H7 (cell line): ENCODE results near the gene UQCC2. TPM values are rescaled to one million over a fixed set of nuclear protein-coding genes. Genes with fewer than 3 reads are reported as not detected.

Experiments
- DNase-seq: peaks from one replicate; pipeline ENCODE4 v3.0.0; 2012
- H3K27me3 ChIP-seq: 2 replicates; pipeline ENCODE4 v1.6.0; 2011; ENCODE audit warnings: mild to moderate bottlenecking, low read length; ENCODE audit not compliant: control insufficient read depth, insufficient read depth
- H3K36me3 ChIP-seq: replicated peaks from 2 replicates; pipeline ENCODE4 v1.5.1; 2011; ENCODE audit warnings: low read length; ENCODE audit not compliant: control insufficient read depth, insufficient read depth
- H3K4me3 ChIP-seq: 2 replicates; pipeline ENCODE4 v1.5.1; 2011; ENCODE audit warnings: low read depth, mild to moderate bottlenecking, control low read depth, low read length, moderate library complexity; ENCODE audit not compliant: insufficient read depth
- total RNA-seq: library from RNA; depleted of rRNA; stranded (reverse); fragments of >200 nt; shearing (Covaris generic); gene quantifications from 2 replicates; pipeline ENCODE4 v1.2.3, GENCODE V29; 2014

The UQCC2 gene
- total RNA-seq, 1 experiment from 2014 or later, result 67.1 TPM

DNA sequence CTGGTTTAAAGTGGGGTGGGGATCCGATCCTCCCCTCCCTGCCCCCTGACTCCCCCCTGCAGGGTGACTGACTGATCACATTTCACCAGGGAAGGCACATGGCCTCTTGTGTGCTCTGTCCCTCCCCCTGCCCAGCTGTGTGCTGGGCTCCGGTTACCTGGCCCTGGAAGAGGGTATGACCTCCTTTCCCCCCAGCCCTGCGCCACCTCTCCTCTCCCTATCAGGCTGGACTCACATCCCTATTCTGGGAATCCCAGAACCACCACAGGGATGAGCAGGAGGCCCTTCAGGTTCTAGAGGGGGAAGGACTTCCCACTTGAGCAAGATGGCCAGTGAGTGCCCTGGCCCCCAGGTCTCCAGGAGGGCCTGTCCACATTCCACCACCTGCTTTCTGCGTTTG lies 37.3 kb upstream of the UQCC2 start:
- Histone ChIP-seq H3K27me3 (no peaks in the 10 kb centered on the region; the same call in 1 of the 2 replicates), H3K36me3 (no peaks in the 10 kb centered on the region), H3K4me3 (no peak overlapping the region)
- DNase-seq, result peak; percentile 68

- no peak for DNase-seq
- no peaks in the 10 kb centered on the region for H3K36me3 ChIP-seq
- H3K4me3 ChIP-seq, result no peak overlapping the region
- H3K27me3 ChIP-seq, result no peaks in the 10 kb centered on the region; the same call in 1 of the 2 replicates
Observed at GRCh38 chr6:33747823-33748222, 36.3 kb upstream of the UQCC2 start.

- no peaks in the 10 kb centered on the region; the same call in 1 of the 2 replicates for H3K27me3 ChIP-seq
- H3K36me3 ChIP-seq, result no peaks in the 10 kb centered on the region
- H3K4me3 ChIP-seq, result no peak within 1 kb of the TSS
- DNase-seq, result peak; percentile 70
Observed at GRCh38 chr6:33746651-33747100, 35.2 kb upstream of the UQCC2 start, which contains the start of gene IP6K3. Gene IP6K3 (minus strand): TSS chr6:33746905. CDS start chr6:33735476, 11,429 bp downstream.

GRCh38 chr6:33746036-33746600 lies 34.6 kb upstream of the UQCC2 start:
- DNase-seq, result peak; percentile 87
- Histone ChIP-seq H3K27me3 (no peaks in the 10 kb centered on the region; the same call in 1 of the 2 replicates), H3K36me3 (no peaks in the 10 kb centered on the region), H3K4me3 (no peak overlapping the region)

DNA sequence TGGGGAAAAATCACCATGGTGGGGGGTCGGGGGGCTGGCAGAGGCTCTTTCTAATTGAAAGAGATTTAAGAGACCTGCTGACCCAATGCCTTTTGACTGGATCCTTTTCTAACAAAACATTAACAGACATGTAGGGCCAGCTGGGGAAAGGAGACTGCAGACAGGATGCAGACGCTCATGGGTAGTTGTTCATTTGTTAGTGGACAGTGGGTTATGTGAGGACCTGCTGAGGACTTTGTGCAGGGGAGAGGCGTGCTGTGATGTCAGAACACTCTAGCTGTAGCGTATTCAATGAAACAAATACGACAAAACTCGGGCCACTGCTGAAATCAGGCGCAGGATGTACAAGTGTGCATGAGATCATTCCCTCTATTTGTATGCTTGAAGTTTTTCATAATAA lies 34.0 kb upstream of the UQCC2 start:
- Histone ChIP-seq H3K27me3 (no peaks in the 10 kb centered on the region; the same call in 1 of the 2 replicates), H3K4me3 (no peak overlapping the region), H3K36me3 (no peaks in the 10 kb centered on the region)
- DNase-seq, result no peak

DNA sequence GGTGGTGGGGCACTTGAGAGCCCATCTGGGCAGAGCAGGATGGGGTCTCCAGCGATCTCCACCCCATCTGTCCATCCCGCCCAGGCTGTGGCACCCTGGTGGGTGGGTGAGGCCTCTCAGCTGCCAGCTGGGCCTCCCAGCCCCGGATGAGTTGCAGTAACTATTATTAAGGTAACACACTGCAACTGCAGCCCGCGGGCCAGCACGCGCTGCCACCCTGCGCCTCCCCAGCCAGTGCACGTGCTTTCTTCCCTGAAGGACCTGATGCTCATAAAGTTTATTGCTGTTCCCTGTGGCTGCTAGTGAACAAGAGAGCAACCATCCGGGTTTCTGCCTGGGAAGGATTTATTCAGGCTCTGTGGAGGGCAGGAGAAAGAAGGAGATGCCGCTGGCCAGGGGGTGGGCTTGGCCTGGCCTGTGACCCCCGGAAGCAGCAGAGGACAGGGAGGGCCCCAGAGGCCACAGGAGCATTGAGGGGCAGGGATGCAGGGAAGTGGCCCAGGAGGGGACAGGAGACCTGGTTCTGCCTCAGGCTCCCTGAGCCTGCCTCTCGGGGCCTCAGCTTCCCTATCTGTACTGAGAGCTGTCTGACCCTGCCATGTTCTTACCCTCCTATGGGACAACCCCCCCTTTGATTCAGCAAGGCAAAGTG lies 33.5 kb upstream of the UQCC2 start:
- peak; percentile 74 for DNase-seq
- no peak overlapping the region for H3K4me3 ChIP-seq
- H3K27me3 ChIP-seq, result no peaks in the 10 kb centered on the region; the same call in 1 of the 2 replicates

DNA sequence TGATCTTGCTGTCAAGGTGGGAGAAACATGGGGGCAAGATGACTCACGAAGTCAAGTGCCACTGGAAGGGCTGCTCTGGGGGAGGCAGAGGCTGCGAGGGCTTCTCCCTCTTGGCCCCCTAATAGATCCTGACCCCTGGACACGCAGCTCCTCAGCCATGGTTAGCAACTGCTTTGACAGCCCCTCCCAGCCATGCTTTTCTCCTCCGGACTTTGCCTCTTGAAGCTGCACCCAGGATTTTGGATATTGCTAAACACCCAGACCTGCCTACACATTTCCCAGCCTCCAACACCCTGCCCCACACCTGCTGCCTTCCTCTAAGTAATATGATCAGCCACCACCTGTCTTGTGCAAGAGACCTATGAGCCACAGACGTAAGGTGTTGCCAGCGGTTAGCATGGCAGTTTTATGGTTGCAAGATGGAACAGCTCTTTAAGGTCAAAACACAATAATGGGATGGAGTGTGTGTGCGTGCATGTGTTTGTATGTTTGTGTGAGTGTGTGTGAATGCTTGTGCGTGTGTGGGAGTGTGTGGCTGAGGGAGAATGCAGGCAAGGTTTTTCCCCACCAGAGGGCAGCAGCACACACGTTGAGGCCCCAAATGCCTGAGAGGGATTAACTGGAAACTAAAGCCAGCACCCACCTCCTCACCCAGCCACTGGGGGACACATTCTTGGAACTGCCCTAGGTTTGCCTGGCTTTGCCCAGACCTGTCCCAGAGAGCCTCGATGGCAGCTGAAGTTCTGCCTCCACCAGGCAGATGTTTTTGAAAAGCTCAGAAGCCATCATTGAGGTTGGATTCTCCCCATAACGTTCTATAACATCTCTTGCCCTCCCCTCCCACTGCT lies 32.7 kb upstream of the UQCC2 start:
- DNase-seq, result peak; percentile 94
- Histone ChIP-seq H3K4me3 (no peak overlapping the region), H3K27me3 (no peaks in the 10 kb centered on the region; the same call in 1 of the 2 replicates), H3K36me3 (no peaks in the 10 kb centered on the region)

More for the DNA sequence above, 33.5 kb upstream of the UQCC2 start:
- no peaks in the 10 kb centered on the region for H3K36me3 ChIP-seq

GRCh38 chr6:33742837-33743236 lies 31.3 kb upstream of the UQCC2 start:
- Histone ChIP-seq H3K36me3 (no peaks in the 10 kb centered on the region), H3K27me3 (no peaks in the 10 kb centered on the region; the same call in 1 of the 2 replicates), H3K4me3 (no peak overlapping the region)
- peak; percentile 75 for DNase-seq

- DNase-seq, result no peak
- Histone ChIP-seq H3K36me3 (no peaks in the 10 kb centered on the region), H3K27me3 (no peaks in the 10 kb centered on the region; the same call in 1 of the 2 replicates), H3K4me3 (no peak overlapping the region)
Observed at GRCh38 chr6:33742092-33742491, 30.6 kb upstream of the UQCC2 start.

DNA sequence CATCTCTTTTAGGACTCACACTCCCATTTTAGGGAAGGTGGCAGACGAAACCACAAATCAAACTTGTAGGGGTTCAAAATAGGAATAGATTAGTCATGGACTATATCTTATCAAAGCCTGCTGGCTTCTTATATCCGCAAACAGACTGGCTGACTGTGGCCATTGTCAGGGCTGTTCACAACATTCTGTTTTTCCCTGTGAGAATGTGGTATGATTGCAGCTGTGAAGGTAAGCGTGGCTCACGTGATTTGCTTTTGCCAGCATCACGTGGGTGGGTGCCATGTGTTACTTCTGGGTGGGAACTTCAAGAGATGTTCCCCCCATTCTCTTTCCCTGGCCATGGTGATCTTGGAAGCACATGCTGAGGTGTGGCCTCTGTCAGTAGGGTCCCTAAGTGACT lies 29.3 kb upstream of the UQCC2 start:
- no peaks in the 10 kb centered on the region for H3K27me3 ChIP-seq
- no peak for DNase-seq
- no peak overlapping the region for H3K4me3 ChIP-seq
- no peaks in the 10 kb centered on the region for H3K36me3 ChIP-seq

DNA sequence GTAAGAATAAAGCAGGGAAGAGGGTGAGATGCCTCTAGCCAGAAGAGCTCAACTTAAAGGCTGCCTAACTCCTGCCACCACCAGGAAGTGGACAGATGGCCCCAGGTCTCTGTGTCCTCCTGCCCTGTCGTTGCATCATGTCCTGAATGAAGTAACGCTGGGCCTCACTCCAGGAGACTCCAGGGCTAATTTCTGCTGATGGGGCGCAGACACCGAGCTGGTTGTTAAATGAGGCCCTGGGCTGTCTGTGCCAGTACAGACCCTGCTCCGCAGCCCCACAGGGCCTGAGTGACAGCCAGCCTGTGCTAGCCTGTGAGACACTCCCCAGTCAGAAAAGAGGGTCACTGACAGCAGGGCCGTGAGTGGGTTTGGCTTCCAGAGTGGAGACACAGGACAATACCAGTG lies 28.7 kb upstream of the UQCC2 start:
- DNase-seq, result no peak
- Histone ChIP-seq H3K4me3 (no peak overlapping the region), H3K27me3 (no peaks in the 10 kb centered on the region), H3K36me3 (no peaks in the 10 kb centered on the region)

GRCh38 chr6:33739571-33739970 lies 28.1 kb upstream of the UQCC2 start:
- DNase-seq, result no peak
- Histone ChIP-seq H3K27me3 (no peaks in the 10 kb centered on the region), H3K36me3 (no peaks in the 10 kb centered on the region)

GRCh38 chr6:33738879-33739278 lies 27.4 kb upstream of the UQCC2 start:
- Histone ChIP-seq H3K4me3 (no peak overlapping the region), H3K27me3 (no peaks in the 10 kb centered on the region), H3K36me3 (no peaks in the 10 kb centered on the region)
- DNase-seq, result no peak

More at GRCh38 chr6:33739571-33739970, 28.1 kb upstream of the UQCC2 start:
- no peak overlapping the region for H3K4me3 ChIP-seq

GRCh38 chr6:33738153-33738552 lies 26.7 kb upstream of the UQCC2 start:
- no peaks in the 10 kb centered on the region for H3K27me3 ChIP-seq
- no peak overlapping the region for H3K4me3 ChIP-seq
- DNase-seq, result no peak
- no peaks in the 10 kb centered on the region for H3K36me3 ChIP-seq
